Lung (tissue), 12 donors: ENCODE data around the gene JPH3. TPM values are rescaled to one million over a fixed set of nuclear protein-coding genes. Genes with fewer than 3 reads are reported as not detected.

ENCODE experiments used
- ATAC-seq: fragments of 200-7000 bp; cut with Tn5 transposase; one replicate; pipeline ENCODE4 v1.9.1; 2020; ENCODE audit warnings: moderate number of reproducible peaks; ENCODE audit not compliant: insufficient read depth, low FRiP score
- DNase-seq, 3 donors: peaks; one replicate each; pipeline ENCODE4 v3.0.0-alpha.2; 2013 to 2017
- H3K27ac ChIP-seq, 2 donors: one replicate each; pipeline ENCODE4 v1.5.1; 2013; ENCODE audit warnings: mild to moderate bottlenecking in 2 of 2, moderate library complexity in 2 of 2, control low read depth in 1 of 2, inconsistent platforms in 1 of 2, low read depth in 1 of 2, low read length in 1 of 2
- H3K27me3 ChIP-seq, 3 donors: one replicate each; pipeline ENCODE4 v1.5.1; 2013; ENCODE audit warnings: low read length in 2 of 3; ENCODE audit not compliant: control insufficient read depth in 3 of 3, insufficient read depth in 3 of 3
- H3K36me3 ChIP-seq, 4 donors: one replicate each; pipeline ENCODE4 v1.5.1; 2013; ENCODE audit warnings: low read length in 4 of 4, mild to moderate bottlenecking in 1 of 4, moderate library complexity in 1 of 4; ENCODE audit not compliant: control insufficient read depth in 4 of 4, insufficient read depth in 4 of 4
- H3K4me1 ChIP-seq, 5 donors: one replicate each; pipeline ENCODE4 v1.5.1; 2013; ENCODE audit warnings: low read length in 5 of 5, mild to moderate bottlenecking in 2 of 5, moderate library complexity in 1 of 5; ENCODE audit not compliant: control insufficient read depth in 5 of 5, insufficient read depth in 5 of 5
- H3K4me3 ChIP-seq: one replicate; pipeline ENCODE4 v1.5.1; 2013; ENCODE audit warnings: mild to moderate bottlenecking, control low read depth, moderate library complexity
- H3K9ac ChIP-seq, 2 donors: one replicate each; pipeline ENCODE4 v1.5.1; 2013; ENCODE audit warnings: low read length in 2 of 2, control low read depth in 1 of 2; ENCODE audit not compliant: insufficient read depth in 1 of 2
- H3K9me3 ChIP-seq, 4 donors: one replicate each; pipeline ENCODE4 v1.5.1; 2013; ENCODE audit warnings: low read length in 3 of 4, mild to moderate bottlenecking in 1 of 4, moderate library complexity in 1 of 4; ENCODE audit not compliant: control insufficient read depth in 4 of 4, insufficient read depth in 3 of 4
- WGBS, 2 donors: extraction: QIAGEN DNeasy Blood & Tissue Kit; methylation state at CpG; one replicate each; pipeline ENCODE4 v1.1.7; 2013; 5-methylcytosine and 5-hydroxymethylcytosine counted together
- polyA plus RNA-seq, 2 donors: library from polyadenylated mRNA; stranded (reverse); fragments of 200-250 nt; gene quantifications; one replicate each; pipeline ENCODE4 v1.2.1, GENCODE V29; 2013
- total RNA-seq, 2 donors: library from RNA; depleted of rRNA in 1 of 2; stranded (reverse); fragments of >200 nt in 1 of 2; gene quantifications; one replicate each; pipeline ENCODE4 v1.2.1, GENCODE V29; 2014 to 2021
- TF ChIP-seq, protein P1 (sequence below): IDR thresholded peaks from 2 replicates; pipeline ENCODE4 v1.5.1; 2012; ENCODE audit warnings: mild to moderate bottlenecking; ENCODE audit errors: control extremely low read depth, extremely low read depth
- donor health status: control.
- donor health status: control.
- donor health status: Bipolar disorder and iron deficiency.
- donor health status: healthy.
- donor health status: DM: yes; HTN: yes; CAD: no.

JPH3 gene
- total and polyA plus RNA-seq, 4 donors, result 0.04 to 0.68 (median 0.13) TPM

DNA sequence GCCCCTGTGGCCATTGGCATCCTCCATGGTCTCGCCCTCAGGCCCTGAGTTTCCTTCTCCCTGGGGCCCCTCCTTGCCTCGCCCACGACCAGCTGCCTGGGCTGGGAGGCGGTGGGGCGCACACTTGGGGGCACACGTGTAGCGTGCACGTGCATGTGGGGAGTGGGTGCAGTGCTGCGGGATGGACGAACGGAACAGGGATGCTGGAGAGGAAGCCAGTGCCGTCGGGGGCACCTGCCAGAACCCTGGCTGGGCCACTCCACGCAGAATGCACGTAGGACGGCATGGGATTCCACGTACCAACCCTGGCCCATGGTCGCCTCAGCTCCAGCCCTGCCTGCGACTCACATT, 83.1 kb downstream of the JPH3 start:
- H3K4me3 ChIP-seq, result no peak overlapping the region
- H3K9ac ChIP-seq, result no peak overlapping the region
- no peaks in the 10 kb centered on the region for H3K9me3 ChIP-seq
- H3K27me3 ChIP-seq, result no peaks in the 10 kb centered on the region
- 85 to 86% methylated on average over 19 of the region's 19 CpGs for WGBS, 2 donors
- ATAC-seq, result no peak
- no peaks in the 10 kb centered on the region for H3K36me3 ChIP-seq
- peaks cover 0 to 3% (median 0%) of the 10 kb centered on the region in 5 donors for H3K4me1 ChIP-seq
- H3K27ac ChIP-seq, result no peak overlapping the region
- TF ChIP-seq, protein P1, sequence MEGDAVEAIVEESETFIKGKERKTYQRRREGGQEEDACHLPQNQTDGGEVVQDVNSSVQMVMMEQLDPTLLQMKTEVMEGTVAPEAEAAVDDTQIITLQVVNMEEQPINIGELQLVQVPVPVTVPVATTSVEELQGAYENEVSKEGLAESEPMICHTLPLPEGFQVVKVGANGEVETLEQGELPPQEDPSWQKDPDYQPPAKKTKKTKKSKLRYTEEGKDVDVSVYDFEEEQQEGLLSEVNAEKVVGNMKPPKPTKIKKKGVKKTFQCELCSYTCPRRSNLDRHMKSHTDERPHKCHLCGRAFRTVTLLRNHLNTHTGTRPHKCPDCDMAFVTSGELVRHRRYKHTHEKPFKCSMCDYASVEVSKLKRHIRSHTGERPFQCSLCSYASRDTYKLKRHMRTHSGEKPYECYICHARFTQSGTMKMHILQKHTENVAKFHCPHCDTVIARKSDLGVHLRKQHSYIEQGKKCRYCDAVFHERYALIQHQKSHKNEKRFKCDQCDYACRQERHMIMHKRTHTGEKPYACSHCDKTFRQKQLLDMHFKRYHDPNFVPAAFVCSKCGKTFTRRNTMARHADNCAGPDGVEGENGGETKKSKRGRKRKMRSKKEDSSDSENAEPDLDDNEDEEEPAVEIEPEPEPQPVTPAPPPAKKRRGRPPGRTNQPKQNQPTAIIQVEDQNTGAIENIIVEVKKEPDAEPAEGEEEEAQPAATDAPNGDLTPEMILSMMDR, result no peak
- no peak for DNase-seq

DNA sequence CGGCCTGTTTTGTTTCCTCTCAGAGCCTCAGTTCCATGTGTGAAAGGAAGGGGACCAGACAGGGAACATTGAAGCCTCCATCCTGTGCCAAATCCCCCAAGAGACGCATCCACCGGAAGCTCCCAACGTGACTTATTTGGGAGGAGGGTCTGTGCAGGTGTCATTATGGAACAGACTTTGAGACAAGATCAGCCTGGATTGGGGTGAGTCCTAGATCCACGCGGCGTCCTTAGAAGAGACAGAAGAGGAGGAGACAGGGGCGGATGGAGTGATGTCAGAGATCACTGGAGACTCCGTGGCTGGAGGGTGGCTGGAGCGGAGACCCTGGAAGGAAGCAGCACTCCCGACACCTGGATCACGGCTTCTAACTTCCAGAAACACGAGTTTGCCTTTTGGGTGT, 83.5 kb downstream of the JPH3 start:
- no peak overlapping the region for H3K9ac ChIP-seq
- peaks cover 0 to 3% (median 0%) of the 10 kb centered on the region in 5 donors for H3K4me1 ChIP-seq
- no peak overlapping the region for H3K27ac ChIP-seq
- H3K27me3 ChIP-seq, result no peaks in the 10 kb centered on the region
- WGBS, 2 donors, result 73 to 79% methylated on average over 13 of the region's 13 CpGs
- TF ChIP-seq, protein P1, result no peak
- no peaks in the 10 kb centered on the region for H3K9me3 ChIP-seq
- DNase-seq (no peak), ATAC-seq (no peak)
- no peaks in the 10 kb centered on the region for H3K36me3 ChIP-seq
- H3K4me3 ChIP-seq, result no peak overlapping the region

DNA sequence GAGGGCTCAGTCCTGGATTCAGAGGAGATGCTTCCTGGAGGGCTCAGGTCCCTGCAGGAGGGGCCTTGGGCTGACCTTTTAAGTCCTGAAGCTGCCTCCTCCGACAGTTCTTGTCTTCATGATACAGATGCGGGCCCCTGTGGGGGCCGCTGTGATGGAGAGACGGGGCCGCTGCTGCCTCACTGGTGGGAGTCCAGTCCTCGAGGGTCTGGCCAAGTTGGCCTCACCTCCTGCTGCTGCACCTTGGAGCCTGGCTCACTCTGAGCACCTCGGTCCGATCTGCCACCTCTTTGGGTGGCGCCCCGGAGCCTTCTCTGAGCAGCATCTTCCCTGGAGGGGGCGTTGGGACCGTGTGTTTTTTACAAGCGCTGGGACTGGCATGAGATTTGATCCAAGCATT, 84.4 kb downstream of the JPH3 start:
- WGBS, 2 donors, result 74 to 75% methylated on average over 13 of the region's 13 CpGs
- Histone ChIP-seq H3K27me3 (no peaks in the 10 kb centered on the region), H3K27ac (no peak overlapping the region), H3K9me3 (no peaks in the 10 kb centered on the region), H3K9ac (no peak overlapping the region), H3K36me3 (no peaks in the 10 kb centered on the region), H3K4me1 (peaks cover 0 to 4% (median 0%) of the 10 kb centered on the region in 5 donors), H3K4me3 (no peak overlapping the region)
- TF ChIP-seq, protein P1, result no peak
- DNase-seq (no peak), ATAC-seq (no peak)
